HepG2 (cell line): Measurements from ENCODE around the gene CLDND2. TPM values are rescaled to one million over a fixed set of nuclear protein-coding genes. Genes with fewer than 3 reads are reported as not detected.

Experiments
- CEBPB ChIP-seq: IDR thresholded peaks from 2 replicates; pipeline ENCODE4 v1.6.1; 2011; ENCODE audit warnings: low read depth, low read length, improper control_type of control experiment, borderline replicate concordance
- ERF ChIP-seq: IDR thresholded peaks from 2 replicates; pipeline ENCODE4 v1.6.1; 2018; ENCODE audit warnings: missing biosample characterization, missing genetic modification reagents
- ESRRA ChIP-seq: sonication (generic); formaldehyde crosslinking; IDR thresholded peaks from 2 replicates; pipeline ENCODE4 v1.5.1; 2020; ENCODE audit warnings: mild to moderate bottlenecking, low read depth, missing genetic modification reagents
- HDAC2 ChIP-seq: sonication (generic); formaldehyde crosslinking; IDR thresholded peaks from 2 replicates; pipeline ENCODE4 v1.4.0; 2020; ENCODE audit warnings: missing genetic modification reagents
- HIVEP1 ChIP-seq: sonication (generic); formaldehyde crosslinking; IDR thresholded peaks from 2 replicates; pipeline ENCODE4 v1.4.0; 2020; ENCODE audit warnings: mild to moderate bottlenecking, missing genetic modification reagents
- HNRNPL ChIP-seq: fragments of 200-400 bp; formaldehyde crosslinking; IDR thresholded peaks from 2 replicates; pipeline ENCODE4 v1.6.1; 2017; ENCODE audit warnings: mild to moderate bottlenecking, low read depth, low read length
- IRF2 ChIP-seq: IDR thresholded peaks from 2 replicates; pipeline ENCODE4 v1.6.1; 2018; ENCODE audit warnings: missing genetic modification reagents, missing compliant biosample characterization
- SALL2 ChIP-seq: sonication (generic); formaldehyde crosslinking; IDR thresholded peaks from 2 replicates; pipeline ENCODE4 v1.8.1; 2023; ENCODE audit warnings: mild to moderate bottlenecking, missing genetic modification reagents, inconsistent platforms
- ZBTB38 ChIP-seq: sonication (generic); formaldehyde crosslinking; IDR thresholded peaks from 2 replicates; pipeline ENCODE4 v1.5.1; 2020; ENCODE audit warnings: mild to moderate bottlenecking, missing genetic modification reagents
- ZNF224 ChIP-seq: sonication (generic); formaldehyde crosslinking; IDR thresholded peaks from 2 replicates; pipeline ENCODE4 v1.5.0; 2020; ENCODE audit warnings: mild to moderate bottlenecking, missing genetic modification reagents
- ZNF292 ChIP-seq: sonication (generic); formaldehyde crosslinking; IDR thresholded peaks from 2 replicates; pipeline ENCODE4 v1.8.1; 2022; ENCODE audit warnings: mild to moderate bottlenecking, low read depth, missing genetic modification reagents, borderline replicate concordance
- ZNF891 ChIP-seq: sonication (generic); formaldehyde crosslinking; IDR thresholded peaks from 2 replicates; pipeline ENCODE4 v1.5.0; 2020; ENCODE audit warnings: mild to moderate bottlenecking, missing genetic modification reagents
- polyA plus RNA-seq, 8 experiments: library from polyadenylated mRNA; depleted of rRNA in 3 of 8; stranded (reverse) in 7 of 8; unstranded in 1 of 8; fragments of >200 nt; fragmentation: Illumina TruSeq in 4 of 8; extraction: Trizol in 4 of 8; gene quantifications; 2 replicates each; pipeline versions ENCODE4 v1.2.1 to v1.2.3, GENCODE V29; 2011 to 2016; ENCODE audit warnings: low read depth in 4 of 8, missing spikeins in 1 of 8, mixed read lengths in 1 of 8; ENCODE audit not compliant: insufficient read depth in 1 of 8
- total RNA-seq, 5 experiments: library from RNA; depleted of rRNA; stranded (reverse); fragments of >200 nt; fragmentation: Illumina TruSeq; extraction: Trizol; gene quantifications; 2 replicates each; pipeline ENCODE4 v1.2.3, GENCODE V29; 2016; ENCODE audit warnings: low read depth in 1 of 5
- TF ChIP-seq, protein P1 (sequence below): sonication (generic); formaldehyde crosslinking; IDR thresholded peaks from 2 replicates; pipeline ENCODE4 v1.5.1; 2020; ENCODE audit warnings: mild to moderate bottlenecking, missing genetic modification reagents, borderline replicate concordance
- TF ChIP-seq, protein P2 (sequence below): sonication (generic); formaldehyde crosslinking; IDR thresholded peaks from 2 replicates; pipeline ENCODE4 v1.4.0; 2020; ENCODE audit warnings: missing genetic modification reagents
- TF ChIP-seq, protein P3 (sequence below): sonication (generic); formaldehyde crosslinking; IDR thresholded peaks from 2 replicates; pipeline ENCODE4 v1.5.0; 2020; ENCODE audit warnings: mild to moderate bottlenecking, missing genetic modification reagents, moderate library complexity
- TF ChIP-seq, protein P4 (sequence below): sonication (generic); formaldehyde crosslinking; conservative IDR thresholded peaks from 2 replicates; pipeline ENCODE4 v1.4.0; 2020; ENCODE audit warnings: mild to moderate bottlenecking, missing genetic modification reagents, moderate library complexity

The CLDND2 gene
- total and polyA plus RNA-seq, 2 of the 13 experiments (the other 11 are each of a cell fraction or from before 2014, with no cell fraction given), result 0.84 to 1.8 TPM

DNA sequence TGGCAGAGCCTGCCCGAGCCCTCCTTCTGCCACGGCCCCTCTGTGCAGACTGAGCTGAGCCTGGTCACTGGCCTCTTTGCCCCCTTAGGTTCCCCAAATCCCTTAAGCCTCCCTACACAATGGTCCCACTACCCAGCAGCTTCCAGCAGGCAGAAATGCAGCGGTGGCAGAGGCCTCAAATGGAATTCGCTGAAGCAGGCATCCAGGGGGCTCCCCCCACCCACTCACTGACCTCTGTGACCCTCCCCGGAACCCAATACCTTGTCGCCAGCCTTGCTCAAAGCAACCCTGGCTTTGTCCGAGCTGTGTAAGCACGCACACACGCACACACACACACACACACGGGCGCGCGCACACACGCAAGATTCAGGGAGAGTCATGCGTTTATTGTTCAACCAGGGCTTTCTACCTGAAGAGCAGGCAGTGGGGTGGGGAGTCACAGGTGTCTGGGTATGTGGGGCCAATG, 19.2 kb upstream of the CLDND2 start, which contains the start of gene LIM2 (continued):
- TF ChIP-seq, protein P1, sequence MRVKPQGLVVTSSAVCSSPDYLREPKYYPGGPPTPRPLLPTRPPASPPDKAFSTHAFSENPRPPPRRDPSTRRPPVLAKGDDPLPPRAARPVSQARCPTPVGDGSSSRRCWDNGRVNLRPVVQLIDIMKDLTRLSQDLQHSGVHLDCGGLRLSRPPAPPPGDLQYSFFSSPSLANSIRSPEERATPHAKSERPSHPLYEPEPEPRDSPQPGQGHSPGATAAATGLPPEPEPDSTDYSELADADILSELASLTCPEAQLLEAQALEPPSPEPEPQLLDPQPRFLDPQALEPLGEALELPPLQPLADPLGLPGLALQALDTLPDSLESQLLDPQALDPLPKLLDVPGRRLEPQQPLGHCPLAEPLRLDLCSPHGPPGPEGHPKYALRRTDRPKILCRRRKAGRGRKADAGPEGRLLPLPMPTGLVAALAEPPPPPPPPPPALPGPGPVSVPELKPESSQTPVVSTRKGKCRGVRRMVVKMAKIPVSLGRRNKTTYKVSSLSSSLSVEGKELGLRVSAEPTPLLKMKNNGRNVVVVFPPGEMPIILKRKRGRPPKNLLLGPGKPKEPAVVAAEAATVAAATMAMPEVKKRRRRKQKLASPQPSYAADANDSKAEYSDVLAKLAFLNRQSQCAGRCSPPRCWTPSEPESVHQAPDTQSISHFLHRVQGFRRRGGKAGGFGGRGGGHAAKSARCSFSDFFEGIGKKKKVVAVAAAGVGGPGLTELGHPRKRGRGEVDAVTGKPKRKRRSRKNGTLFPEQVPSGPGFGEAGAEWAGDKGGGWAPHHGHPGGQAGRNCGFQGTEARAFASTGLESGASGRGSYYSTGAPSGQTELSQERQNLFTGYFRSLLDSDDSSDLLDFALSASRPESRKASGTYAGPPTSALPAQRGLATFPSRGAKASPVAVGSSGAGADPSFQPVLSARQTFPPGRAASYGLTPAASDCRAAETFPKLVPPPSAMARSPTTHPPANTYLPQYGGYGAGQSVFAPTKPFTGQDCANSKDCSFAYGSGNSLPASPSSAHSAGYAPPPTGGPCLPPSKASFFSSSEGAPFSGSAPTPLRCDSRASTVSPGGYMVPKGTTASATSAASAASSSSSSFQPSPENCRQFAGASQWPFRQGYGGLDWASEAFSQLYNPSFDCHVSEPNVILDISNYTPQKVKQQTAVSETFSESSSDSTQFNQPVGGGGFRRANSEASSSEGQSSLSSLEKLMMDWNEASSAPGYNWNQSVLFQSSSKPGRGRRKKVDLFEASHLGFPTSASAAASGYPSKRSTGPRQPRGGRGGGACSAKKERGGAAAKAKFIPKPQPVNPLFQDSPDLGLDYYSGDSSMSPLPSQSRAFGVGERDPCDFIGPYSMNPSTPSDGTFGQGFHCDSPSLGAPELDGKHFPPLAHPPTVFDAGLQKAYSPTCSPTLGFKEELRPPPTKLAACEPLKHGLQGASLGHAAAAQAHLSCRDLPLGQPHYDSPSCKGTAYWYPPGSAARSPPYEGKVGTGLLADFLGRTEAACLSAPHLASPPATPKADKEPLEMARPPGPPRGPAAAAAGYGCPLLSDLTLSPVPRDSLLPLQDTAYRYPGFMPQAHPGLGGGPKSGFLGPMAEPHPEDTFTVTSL (CRISPR knock-in tag), result 0 out of 2 replicates have a peak, but pooled peaks have one; percentile 30
- TF ChIP-seq, protein P2, sequence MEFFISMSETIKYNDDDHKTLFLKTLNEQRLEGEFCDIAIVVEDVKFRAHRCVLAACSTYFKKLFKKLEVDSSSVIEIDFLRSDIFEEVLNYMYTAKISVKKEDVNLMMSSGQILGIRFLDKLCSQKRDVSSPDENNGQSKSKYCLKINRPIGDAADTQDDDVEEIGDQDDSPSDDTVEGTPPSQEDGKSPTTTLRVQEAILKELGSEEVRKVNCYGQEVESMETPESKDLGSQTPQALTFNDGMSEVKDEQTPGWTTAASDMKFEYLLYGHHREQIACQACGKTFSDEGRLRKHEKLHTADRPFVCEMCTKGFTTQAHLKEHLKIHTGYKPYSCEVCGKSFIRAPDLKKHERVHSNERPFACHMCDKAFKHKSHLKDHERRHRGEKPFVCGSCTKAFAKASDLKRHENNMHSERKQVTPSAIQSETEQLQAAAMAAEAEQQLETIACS (CRISPR knock-in tag), result 0 out of 2 replicates have a peak, but pooled peaks have one; percentile 11
- TF ChIP-seq ESRRA (CRISPR knock-in tag), result 0 out of 2 replicates have a peak, but pooled peaks have one; percentile 23
- 0 out of 2 replicates have a peak, but pooled peaks have one; percentile 11 for TF ChIP-seq ZNF891 (CRISPR knock-in tag)
- no peak for TF ChIP-seq IRF2 (CRISPR knock-in tag)
- TF ChIP-seq CEBPB, result no peak
- no peak for TF ChIP-seq ERF (CRISPR knock-in tag)
- TF ChIP-seq HIVEP1 (CRISPR knock-in tag), result 0 out of 2 replicates have a peak, but pooled peaks have one; percentile 23
- TF ChIP-seq, protein P3, sequence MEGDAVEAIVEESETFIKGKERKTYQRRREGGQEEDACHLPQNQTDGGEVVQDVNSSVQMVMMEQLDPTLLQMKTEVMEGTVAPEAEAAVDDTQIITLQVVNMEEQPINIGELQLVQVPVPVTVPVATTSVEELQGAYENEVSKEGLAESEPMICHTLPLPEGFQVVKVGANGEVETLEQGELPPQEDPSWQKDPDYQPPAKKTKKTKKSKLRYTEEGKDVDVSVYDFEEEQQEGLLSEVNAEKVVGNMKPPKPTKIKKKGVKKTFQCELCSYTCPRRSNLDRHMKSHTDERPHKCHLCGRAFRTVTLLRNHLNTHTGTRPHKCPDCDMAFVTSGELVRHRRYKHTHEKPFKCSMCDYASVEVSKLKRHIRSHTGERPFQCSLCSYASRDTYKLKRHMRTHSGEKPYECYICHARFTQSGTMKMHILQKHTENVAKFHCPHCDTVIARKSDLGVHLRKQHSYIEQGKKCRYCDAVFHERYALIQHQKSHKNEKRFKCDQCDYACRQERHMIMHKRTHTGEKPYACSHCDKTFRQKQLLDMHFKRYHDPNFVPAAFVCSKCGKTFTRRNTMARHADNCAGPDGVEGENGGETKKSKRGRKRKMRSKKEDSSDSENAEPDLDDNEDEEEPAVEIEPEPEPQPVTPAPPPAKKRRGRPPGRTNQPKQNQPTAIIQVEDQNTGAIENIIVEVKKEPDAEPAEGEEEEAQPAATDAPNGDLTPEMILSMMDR (CRISPR knock-in tag), result peak; percentile 14; the same call in 1 of the 2 replicates
- 0 out of 2 replicates have a peak, but pooled peaks have one; percentile 19 for TF ChIP-seq SALL2 (CRISPR knock-in tag)
- TF ChIP-seq, protein P4, sequence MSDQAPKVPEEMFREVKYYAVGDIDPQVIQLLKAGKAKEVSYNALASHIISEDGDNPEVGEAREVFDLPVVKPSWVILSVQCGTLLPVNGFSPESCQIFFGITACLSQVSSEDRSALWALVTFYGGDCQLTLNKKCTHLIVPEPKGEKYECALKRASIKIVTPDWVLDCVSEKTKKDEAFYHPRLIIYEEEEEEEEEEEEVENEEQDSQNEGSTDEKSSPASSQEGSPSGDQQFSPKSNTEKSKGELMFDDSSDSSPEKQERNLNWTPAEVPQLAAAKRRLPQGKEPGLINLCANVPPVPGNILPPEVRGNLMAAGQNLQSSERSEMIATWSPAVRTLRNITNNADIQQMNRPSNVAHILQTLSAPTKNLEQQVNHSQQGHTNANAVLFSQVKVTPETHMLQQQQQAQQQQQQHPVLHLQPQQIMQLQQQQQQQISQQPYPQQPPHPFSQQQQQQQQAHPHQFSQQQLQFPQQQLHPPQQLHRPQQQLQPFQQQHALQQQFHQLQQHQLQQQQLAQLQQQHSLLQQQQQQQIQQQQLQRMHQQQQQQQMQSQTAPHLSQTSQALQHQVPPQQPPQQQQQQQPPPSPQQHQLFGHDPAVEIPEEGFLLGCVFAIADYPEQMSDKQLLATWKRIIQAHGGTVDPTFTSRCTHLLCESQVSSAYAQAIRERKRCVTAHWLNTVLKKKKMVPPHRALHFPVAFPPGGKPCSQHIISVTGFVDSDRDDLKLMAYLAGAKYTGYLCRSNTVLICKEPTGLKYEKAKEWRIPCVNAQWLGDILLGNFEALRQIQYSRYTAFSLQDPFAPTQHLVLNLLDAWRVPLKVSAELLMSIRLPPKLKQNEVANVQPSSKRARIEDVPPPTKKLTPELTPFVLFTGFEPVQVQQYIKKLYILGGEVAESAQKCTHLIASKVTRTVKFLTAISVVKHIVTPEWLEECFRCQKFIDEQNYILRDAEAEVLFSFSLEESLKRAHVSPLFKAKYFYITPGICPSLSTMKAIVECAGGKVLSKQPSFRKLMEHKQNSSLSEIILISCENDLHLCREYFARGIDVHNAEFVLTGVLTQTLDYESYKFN (CRISPR knock-in tag), result peak; percentile 68
- peak; percentile 87; the same call in 1 of the 2 replicates for TF ChIP-seq ZBTB38
- 0 out of 2 replicates have a peak, but pooled peaks have one; percentile 55 for TF ChIP-seq ZNF224
- peak; percentile 15; the same call in 1 of the 2 replicates for TF ChIP-seq HDAC2 (CRISPR knock-in tag)
- TF ChIP-seq HNRNPL, result 0 out of 2 replicates have a peak, but pooled peaks have one; percentile 39
- 0 out of 2 replicates have a peak, but pooled peaks have one; percentile 20 for TF ChIP-seq ZNF292
